CD4-positive, alpha-beta memory T cell (primary cell): ENCODE measurements around the gene CHAD. TPM values are rescaled to one million over a fixed set of nuclear protein-coding genes. Genes with fewer than 3 reads are reported as not detected.
"Not testable (repeated sequence)": the region's sequence is repeated elsewhere in the genome, so short reads cannot be mapped to it uniquely, and the experiment has no call there.

Source experiments
- CTCF ChIA-PET: fragments of 350-600 bp; sonication (Branson Sonifier 250); formaldehyde crosslinking; loops from one replicate; lab custom pipeline; 2021; ENCODE audit warnings: inconsistent platforms; ENCODE audit not compliant: partially characterized antibody; lab: Charles Lee
- POLR2A ChIA-PET: fragments of 350-600 bp; sonication (Branson Sonifier 250); formaldehyde crosslinking; loops from one replicate; lab custom pipeline; 2021; ENCODE audit not compliant: partially characterized antibody; lab: Charles Lee
- DNase-seq, 5 donors: peaks; one replicate each; pipeline versions ENCODE4 v3.0.0 to v3.0.0-alpha.2; 2020 to 2022; ENCODE audit warnings: mixed read lengths in 1 of 5
- H3K27ac ChIP-seq: one replicate; pipeline ENCODE4 v1.7.0; 2013; ENCODE audit warnings: low read depth, low read length
- H3K27me3 ChIP-seq: 2 replicates; pipeline ENCODE4 v1.7.0; 2013; ENCODE audit warnings: mild to moderate bottlenecking, low read length, moderate library complexity; ENCODE audit not compliant: insufficient read depth
- H3K36me3 ChIP-seq: 2 replicates; pipeline ENCODE4 v1.7.0; 2013; ENCODE audit warnings: mild to moderate bottlenecking, low read length, moderate library complexity; ENCODE audit not compliant: insufficient read depth
- H3K4me1 ChIP-seq: 2 replicates; pipeline ENCODE4 v1.7.0; 2013; ENCODE audit warnings: mild to moderate bottlenecking, low read length, moderate library complexity; ENCODE audit not compliant: insufficient read depth
- H3K4me3 ChIP-seq, 2 donors: one replicate each; pipeline ENCODE4 v1.7.0; 2013; ENCODE audit warnings: low read length in 2 of 2, mild to moderate bottlenecking in 1 of 2
- H3K9me3 ChIP-seq, 2 donors: one replicate each; pipeline ENCODE4 v1.7.0; 2013; ENCODE audit warnings: low read length in 2 of 2, control low read depth in 1 of 2; ENCODE audit not compliant: control insufficient read depth in 1 of 2
- H3K27ac Mint-ChIP-seq, 7 donors: one replicate each; pipeline ENCODE4 v1.8.0; 2020 to 2021; ENCODE audit warnings: mixed read lengths in 7 of 7, mild to moderate bottlenecking in 6 of 7, inconsistent platforms in 3 of 7, moderate library complexity in 3 of 7
- H3K27me3 Mint-ChIP-seq, 2 donors: one replicate each; pipeline ENCODE4 v1.8.0; 2020 to 2021; ENCODE audit warnings: mixed read lengths in 2 of 2
- H3K36me3 Mint-ChIP-seq, 2 donors: one replicate each; pipeline ENCODE4 v1.8.0; 2020 to 2021; ENCODE audit warnings: mixed read lengths in 2 of 2, inconsistent platforms in 1 of 2, mild to moderate bottlenecking in 1 of 2
- H3K4me1 Mint-ChIP-seq, 4 donors: one replicate each; pipeline ENCODE4 v1.8.0; 2020 to 2021; ENCODE audit warnings: mixed read lengths in 4 of 4, mild to moderate bottlenecking in 1 of 4
- H3K4me3 Mint-ChIP-seq, 8 donors: one replicate each; pipeline ENCODE4 v1.8.0; 2020 to 2021; ENCODE audit warnings: mixed read lengths in 8 of 8, mild to moderate bottlenecking in 7 of 8, moderate library complexity in 6 of 8, inconsistent platforms in 3 of 8
- H3K9me3 Mint-ChIP-seq, 8 donors: one replicate each; pipeline ENCODE4 v1.8.0; 2020 to 2021; ENCODE audit warnings: mixed read lengths in 8 of 8, mild to moderate bottlenecking in 5 of 8, inconsistent platforms in 3 of 8, moderate library complexity in 1 of 8
- intact Hi-C: fragments of 100-400 bp; cut with micrococcal nuclease; formaldehyde crosslinking; loops from one replicate; pipeline ENCODE4 v1.15.1; 2023
- polyA plus RNA-seq, 2 donors: library from polyadenylated mRNA; unstranded; fragments of 300-500 nt; fragmentation: Illumina TruSeq; gene quantifications; one replicate each; pipeline ENCODE4 v1.2.3, GENCODE V29; 2021
- total RNA-seq, 2 experiments: library from RNA; stranded (reverse); gene quantifications; one replicate each; pipeline ENCODE4 v1.2.3, GENCODE V29; 2021

The CHAD gene
- total and polyA plus RNA-seq, 4 experiments from 2014 or later: 0.64 TPM; not detected in 3

- Histone ChIP-seq H3K27ac (no peak overlapping the region), H3K36me3 (no peaks in the 10 kb centered on the region), H3K27me3 (peaks cover 9% of the 10 kb centered on the region), H3K4me1 (peaks cover 9% of the 10 kb centered on the region), H3K9me3 (no peaks in the 10 kb centered on the region), H3K4me3 (no peak overlapping the region)
- Mint-ChIP-seq H3K27me3 (peaks cover 4 to 7% of the 10 kb centered on the region in 2 donors), H3K4me3 (no peak overlapping the region), H3K36me3 (no peaks in the 10 kb centered on the region), H3K27ac (peak overlapping the region in 2 of 7 donors; percentile 24 to 51), H3K9me3 (no peaks in the 10 kb centered on the region), H3K4me1 (peaks cover 5 to 12% (median 6%) of the 10 kb centered on the region in 4 donors)
- ChIA-PET POLR2A (no interaction called here), CTCF (interaction anchor here (0.8 kb wide), 1 partner anchor 77 kb away, joined by 3 read pairs; the partner anchor contains the start of gene LRRC59)
- intact Hi-C loops: no loop called here
- no peak for DNase-seq
Observed at GRCh38 chr17:50473901-50474300, 5.2 kb upstream of the CHAD start.

- Mint-ChIP-seq H3K4me1 (peaks cover under 1 to 11% (median 4%) of the 10 kb centered on the region in 4 donors), H3K27me3 (peaks cover 10 to 13% of the 10 kb centered on the region in 2 donors)
- intact Hi-C loops, H3K36me3 ChIP-seq, H3K27ac ChIP-seq, H3K9me3 Mint-ChIP-seq, H3K4me3 ChIP-seq, POLR2A ChIA-PET, H3K9me3 ChIP-seq, H3K36me3 Mint-ChIP-seq, DNase-seq, H3K27ac Mint-ChIP-seq, H3K4me1 ChIP-seq, H3K4me3 Mint-ChIP-seq: not testable (repeated sequence)
- peaks cover 17% of the 10 kb centered on the region for H3K27me3 ChIP-seq
- CTCF ChIA-PET: interaction anchor here (1.0 kb wide), 1 partner anchor 9 kb away, joined by 3 read pairs; no protein-coding TSS in a partner anchor
Observed at GRCh38 chr17:50472761-50473161, 4.1 kb upstream of the CHAD start.

GRCh38 chr17:50472286-50472685 lies 3.6 kb upstream of the CHAD start:
- Histone ChIP-seq H3K27ac (no peak overlapping the region), H3K9me3 (no peaks in the 10 kb centered on the region), H3K4me1 (peaks cover 3% of the 10 kb centered on the region), H3K36me3 (no peaks in the 10 kb centered on the region), H3K27me3 (peaks cover 17% of the 10 kb centered on the region), H3K4me3 (no peak overlapping the region)
- Mint-ChIP-seq H3K9me3 (no peaks in the 10 kb centered on the region), H3K27ac (no peak overlapping the region), H3K36me3 (no peaks in the 10 kb centered on the region), H3K4me3 (no peak overlapping the region), H3K27me3 (peaks cover 12 to 13% of the 10 kb centered on the region in 2 donors), H3K4me1 (peaks cover 3 to 11% (median 5%) of the 10 kb centered on the region in 4 donors)
- intact Hi-C loops: no loop called here
- ChIA-PET POLR2A (no interaction called here), CTCF (interaction anchor here (1.1 kb wide), 1 partner anchor 111 kb away, joined by 3 read pairs; no protein-coding TSS in a partner anchor)
- no peak for DNase-seq

GRCh38 chr17:50471009-50471905 lies 2.6 kb upstream of the CHAD start:
- Histone ChIP-seq H3K4me1 (peaks cover 3% of the 10 kb centered on the region), H3K27ac (no peak overlapping the region), H3K27me3 (peaks cover 17% of the 10 kb centered on the region), H3K4me3 (no peak overlapping the region), H3K9me3 (no peaks in the 10 kb centered on the region), H3K36me3 (no peaks in the 10 kb centered on the region)
- intact Hi-C loops: no loop called here
- no peaks in the 10 kb centered on the region for H3K36me3 Mint-ChIP-seq
- ChIA-PET POLR2A (no interaction called here), CTCF (interaction anchor here (1.1 kb wide), 1 partner anchor 110 kb away, joined by 3 read pairs; no protein-coding TSS in a partner anchor)
- peak overlapping the region in 1 of 8 donors; percentile 20 for H3K4me3 Mint-ChIP-seq
- H3K27ac Mint-ChIP-seq: peak overlapping the region in 2 of 7 donors; percentile 37
- peaks cover 9 to 10% of the 10 kb centered on the region in 2 donors for H3K27me3 Mint-ChIP-seq
- H3K4me1 Mint-ChIP-seq: peaks cover 4 to 21% (median 9%) of the 10 kb centered on the region in 4 donors
- no peaks in the 10 kb centered on the region for H3K9me3 Mint-ChIP-seq
- DNase-seq: no peak

- DNase-seq: no peak
- H3K4me1 Mint-ChIP-seq: peaks cover 4 to 23% (median 13%) of the 10 kb centered on the region in 4 donors
- ChIA-PET CTCF (no interaction called here), POLR2A (no interaction called here)
- H3K36me3 Mint-ChIP-seq: no peaks in the 10 kb centered on the region
- Histone ChIP-seq H3K27ac (no peak overlapping the region), H3K9me3 (no peaks in the 10 kb centered on the region), H3K4me3 (no peak overlapping the region), H3K4me1 (peaks cover 3% of the 10 kb centered on the region), H3K36me3 (no peaks in the 10 kb centered on the region), H3K27me3 (peaks cover 17% of the 10 kb centered on the region)
- H3K27me3 Mint-ChIP-seq: peaks cover 8 to 14% of the 10 kb centered on the region in 2 donors
- H3K9me3 Mint-ChIP-seq: no peaks in the 10 kb centered on the region
- intact Hi-C loops: no loop called here
- peak overlapping the region in 1 of 7 donors; percentile 64 for H3K27ac Mint-ChIP-seq
- no peak overlapping the region for H3K4me3 Mint-ChIP-seq
Observed at GRCh38 chr17:50470426-50470825, 1.7 kb upstream of the CHAD start.

- Histone ChIP-seq H3K4me3 (no peak overlapping the region), H3K27ac (no peak overlapping the region), H3K9me3 (no peaks in the 10 kb centered on the region), H3K27me3 (peaks cover 17% of the 10 kb centered on the region), H3K36me3 (no peaks in the 10 kb centered on the region), H3K4me1 (peaks cover 3% of the 10 kb centered on the region)
- H3K4me1 Mint-ChIP-seq: peaks cover 4 to 23% (median 14%) of the 10 kb centered on the region in 4 donors
- ChIA-PET POLR2A (no interaction called here), CTCF (no interaction called here)
- peak overlapping the region in 3 of 8 donors; percentile 15 to 57 (median 40) for H3K4me3 Mint-ChIP-seq
- no peak for DNase-seq
- peaks cover 8 to 16% of the 10 kb centered on the region in 2 donors for H3K27me3 Mint-ChIP-seq
- no peaks in the 10 kb centered on the region for H3K9me3 Mint-ChIP-seq
- no peaks in the 10 kb centered on the region for H3K36me3 Mint-ChIP-seq
- peak overlapping the region in 1 of 7 donors; percentile 86 for H3K27ac Mint-ChIP-seq
- intact Hi-C loops: no loop called here
Observed at GRCh38 chr17:50469671-50470305, 1.1 kb upstream of the CHAD start.

GRCh38 chr17:50469208-50469605 lies 527 bp upstream of the CHAD start:
- Mint-ChIP-seq H3K4me1 (peaks cover 4 to 23% (median 14%) of the 10 kb centered on the region in 4 donors), H3K27me3 (peaks cover 8 to 16% of the 10 kb centered on the region in 2 donors), H3K36me3 (no peaks in the 10 kb centered on the region), H3K27ac (no peak overlapping the region), H3K4me3 (peak overlapping the region in 4 of 8 donors; percentile 15 to 57 (median 33)), H3K9me3 (no peaks in the 10 kb centered on the region)
- DNase-seq: no peak
- H3K4me1 ChIP-seq: peaks cover 3% of the 10 kb centered on the region
- peaks cover 17% of the 10 kb centered on the region for H3K27me3 ChIP-seq
- no peaks in the 10 kb centered on the region for H3K36me3 ChIP-seq
- intact Hi-C loops: no loop called here
- peak overlapping the region in 1 of 2 donors; percentile 28 for H3K4me3 ChIP-seq
- H3K27ac ChIP-seq: no peak overlapping the region
- POLR2A ChIA-PET: no interaction called here
- H3K9me3 ChIP-seq: no peaks in the 10 kb centered on the region
- CTCF ChIA-PET: no interaction called here
